ENCODE measurements around the gene GABRG3.

The GABRG3 gene

DNA sequence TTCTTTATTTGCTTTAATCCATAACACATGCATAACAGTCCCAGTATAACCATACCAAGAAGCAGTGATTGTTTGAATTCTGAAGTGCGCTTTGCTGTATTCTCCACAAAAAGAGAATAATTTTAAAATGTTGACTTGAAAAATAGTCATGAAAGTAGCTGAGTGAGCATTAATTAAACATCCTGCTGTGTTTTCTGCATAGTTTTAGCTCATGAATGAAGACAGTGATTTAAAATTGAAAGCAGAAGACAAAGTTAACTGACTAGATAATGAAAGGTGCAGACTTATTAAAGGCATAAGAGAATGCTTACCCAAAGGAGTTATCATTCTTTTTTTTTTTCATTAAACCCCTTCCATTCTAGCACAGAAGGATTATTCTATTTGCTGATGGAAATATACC lies 143.5 kb downstream of the GABRG3 start:
- DNase-seq, result no peak

DNA sequence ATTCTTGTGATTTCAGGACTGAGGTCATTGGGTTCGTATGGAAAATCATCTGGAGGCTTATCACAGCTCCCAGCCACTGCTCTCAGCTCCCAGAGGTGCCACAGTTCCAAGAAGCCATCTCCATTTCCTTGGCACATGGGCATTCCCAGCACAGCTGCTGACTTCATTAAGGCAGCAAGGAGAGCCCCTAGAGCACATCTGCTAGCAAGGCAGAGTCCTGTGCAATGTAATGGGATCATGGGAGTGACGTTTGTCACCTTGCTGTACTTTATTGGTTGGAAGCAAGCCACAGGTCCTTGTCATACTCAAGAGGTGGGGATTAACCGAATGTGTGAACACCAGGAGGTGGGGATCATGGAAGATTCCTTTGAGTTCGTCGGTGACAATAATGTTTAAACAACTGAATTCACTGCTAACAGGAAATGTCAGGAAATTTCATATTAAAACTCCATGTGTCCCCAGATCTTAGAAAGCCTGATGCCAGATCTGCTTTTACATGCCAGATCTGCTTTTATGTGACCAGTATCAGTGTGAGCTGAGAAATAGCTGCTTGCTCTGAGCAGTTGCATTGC lies 148.8 kb downstream of the GABRG3 start:
- no peak for DNase-seq

DNA sequence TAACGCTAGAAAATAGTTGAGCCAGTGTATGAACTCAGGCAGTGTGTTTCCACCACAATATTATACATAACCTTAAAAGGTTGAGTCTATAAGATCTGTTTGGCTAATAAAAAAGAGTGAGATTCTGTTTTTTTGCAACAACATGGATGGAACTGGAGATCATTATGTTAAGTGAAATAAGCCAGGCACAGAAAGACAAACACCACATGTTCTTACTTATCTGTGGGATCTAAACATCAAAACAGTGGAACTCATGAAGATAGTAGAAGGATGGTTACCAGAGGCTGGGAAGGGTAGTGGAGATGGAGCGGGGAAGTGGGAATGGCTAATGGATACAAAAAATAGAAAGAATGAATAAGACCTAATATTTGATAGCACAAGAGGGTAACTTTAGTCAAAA lies 150.7 kb downstream of the GABRG3 start:
- DNase-seq, result no peak

DNA sequence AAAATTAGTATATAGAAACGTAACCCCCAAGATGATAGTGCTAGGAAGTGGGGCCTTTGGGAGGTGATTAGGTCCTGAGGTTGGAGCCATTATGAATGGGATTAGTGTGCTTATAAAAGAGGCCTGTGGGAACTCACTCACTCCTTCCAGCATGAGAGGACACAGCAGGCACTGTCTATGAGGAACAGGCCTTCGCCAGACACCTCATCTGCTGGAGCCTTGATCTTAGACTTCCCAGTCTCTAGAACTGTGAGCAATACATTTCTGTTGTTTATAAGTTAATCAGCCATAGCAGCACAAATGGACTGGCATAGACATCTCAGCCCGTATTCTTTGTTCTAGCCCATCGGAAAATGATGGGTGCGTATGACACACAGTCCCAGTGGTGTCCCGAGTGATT lies 152.3 kb downstream of the GABRG3 start:
- DNase-seq, result no peak

DNA sequence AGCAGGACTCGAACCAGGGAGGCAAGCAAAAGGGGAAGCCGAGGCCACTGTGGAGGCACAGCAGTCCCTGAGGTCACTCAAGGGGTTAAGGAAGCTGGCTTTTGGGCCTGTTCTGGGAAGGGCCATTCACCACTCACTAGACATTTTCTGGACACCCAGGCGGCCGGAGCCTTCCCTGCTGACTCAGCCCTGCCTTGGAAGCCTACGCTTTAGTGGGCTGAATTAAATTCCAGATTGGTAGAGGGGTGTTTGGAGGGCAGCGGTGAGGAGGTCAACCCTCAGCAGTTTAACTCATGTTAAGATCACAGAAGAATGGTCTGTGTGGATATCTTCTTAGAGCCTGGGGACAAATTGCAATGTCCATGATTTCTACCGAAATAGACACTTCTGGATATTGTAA lies 152.8 kb downstream of the GABRG3 start:
- no peak for DNase-seq

DNA sequence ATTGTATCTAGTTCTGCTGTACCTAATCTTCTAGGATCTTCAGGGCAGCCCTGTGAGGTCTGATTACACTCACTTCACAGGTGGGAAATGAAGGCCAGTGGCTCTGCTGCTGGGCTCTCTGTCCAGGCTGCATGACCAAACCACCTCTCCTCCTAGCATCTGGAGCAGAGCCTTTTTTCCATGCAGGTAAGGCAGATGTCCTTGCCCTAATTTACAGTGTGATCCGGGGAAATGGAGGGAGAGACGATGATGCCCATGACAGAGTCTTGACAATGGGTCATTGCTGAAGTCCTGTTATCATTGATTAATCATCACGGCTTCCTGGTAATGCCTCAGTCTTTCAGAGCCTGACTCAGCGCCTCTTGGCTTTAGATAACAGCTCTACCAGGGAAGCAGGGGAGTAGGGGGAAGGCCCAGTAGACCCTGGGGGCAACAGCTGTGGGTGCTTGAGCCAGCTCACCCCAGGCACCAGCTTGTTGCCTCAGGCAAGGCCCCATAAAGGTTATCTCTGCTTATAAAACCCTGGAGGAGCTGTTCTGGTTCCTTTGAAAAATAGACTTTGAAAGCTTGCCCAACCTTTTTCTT lies 153.4 kb downstream of the GABRG3 start:
- no peak for DNase-seq

DNA sequence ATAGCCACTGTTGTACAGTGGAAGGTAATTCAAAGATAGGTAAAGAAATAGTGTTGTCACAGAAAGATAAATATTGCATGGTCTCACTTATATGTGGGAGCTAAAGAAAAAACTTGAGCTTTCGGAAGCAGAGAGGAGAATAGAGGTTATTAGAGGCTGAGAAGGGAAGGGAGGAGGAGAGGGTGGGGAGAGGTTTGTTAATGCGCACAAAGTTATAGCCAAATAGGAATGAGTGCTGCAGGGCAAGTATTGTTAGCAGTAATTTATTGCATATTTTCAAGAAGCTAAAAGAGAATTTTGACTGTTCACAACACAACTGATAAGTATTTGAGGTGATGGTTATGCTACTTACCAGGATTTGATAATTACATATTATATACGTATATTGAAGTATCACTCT lies 154.2 kb downstream of the GABRG3 start:
- DNase-seq, result no peak

DNA sequence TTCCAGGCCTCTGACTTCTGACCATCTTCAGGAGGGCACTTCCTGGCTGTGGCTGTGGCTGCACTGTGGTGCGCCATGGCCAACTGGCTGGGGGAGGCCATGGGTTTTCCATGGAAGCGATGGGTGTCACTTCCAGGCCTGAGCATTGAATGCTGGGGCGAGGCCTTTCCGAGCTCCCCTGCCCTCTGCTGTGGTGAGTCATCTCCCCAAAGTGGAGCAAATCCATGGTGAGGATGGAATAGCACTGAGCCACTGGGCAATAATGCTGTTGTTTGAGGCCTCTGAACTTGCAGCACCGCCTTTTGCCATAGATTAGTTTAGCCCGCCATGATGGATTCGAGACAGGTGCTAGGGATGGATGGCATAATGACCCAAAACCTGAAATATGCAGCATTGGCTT lies 155.5 kb downstream of the GABRG3 start:
- DNase-seq, result no peak

DNA sequence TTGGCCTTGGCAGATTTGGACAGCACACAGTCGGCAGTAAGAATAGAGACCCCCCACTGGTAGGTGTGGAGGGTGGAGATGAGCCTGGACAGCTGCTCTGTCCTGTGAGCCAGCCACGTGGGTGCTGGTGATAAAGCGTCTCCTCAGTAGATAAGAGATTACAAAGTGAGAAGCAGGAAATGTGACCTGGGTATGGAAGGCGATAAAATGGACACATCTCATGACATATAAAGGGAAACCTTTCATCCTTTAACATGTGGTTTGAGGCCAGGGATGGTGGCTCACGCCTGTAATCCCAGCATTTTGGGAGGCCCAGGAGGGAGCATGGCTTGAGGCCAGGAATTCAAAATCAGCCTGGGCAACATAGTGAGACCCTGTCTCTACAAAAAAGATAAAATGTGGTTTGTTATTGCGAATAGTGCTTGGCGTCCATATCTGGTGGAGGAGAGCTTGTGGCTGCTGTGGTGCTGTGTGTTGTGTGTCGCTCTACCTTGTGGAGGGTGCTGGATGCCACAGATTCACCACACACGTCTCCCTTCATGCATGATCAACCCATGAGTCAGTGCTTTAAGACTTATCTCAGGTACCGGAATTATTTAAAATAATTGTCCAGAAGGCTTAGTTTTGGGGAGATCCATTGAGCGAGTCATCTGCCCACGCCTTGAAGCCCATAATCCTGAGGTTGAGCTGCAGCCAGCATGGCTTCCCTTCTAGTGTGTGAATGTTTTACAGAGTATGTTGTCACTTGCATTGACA lies 157.0 kb downstream of the GABRG3 start:
- DNase-seq, result no peak

DNA sequence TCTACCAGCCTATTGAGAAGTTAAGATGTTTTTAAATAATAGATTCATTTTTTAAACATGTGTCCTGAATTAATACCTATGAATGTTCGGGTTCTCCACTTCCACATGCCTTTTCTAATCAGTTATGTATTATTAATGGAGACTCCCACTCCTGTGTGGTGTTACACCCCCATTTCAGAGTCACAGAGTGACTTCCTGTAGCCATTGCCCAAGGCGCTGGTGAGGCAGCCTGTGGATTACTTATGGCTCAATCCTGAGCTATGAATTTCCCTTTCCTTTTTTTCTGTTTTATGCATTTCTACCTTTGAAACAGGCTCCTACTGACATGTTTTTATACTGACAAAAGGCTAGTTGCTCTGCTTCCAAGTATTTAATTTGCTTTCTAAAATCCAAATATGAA lies 162.3 kb downstream of the GABRG3 start:
- DNase-seq, result no peak

DNA sequence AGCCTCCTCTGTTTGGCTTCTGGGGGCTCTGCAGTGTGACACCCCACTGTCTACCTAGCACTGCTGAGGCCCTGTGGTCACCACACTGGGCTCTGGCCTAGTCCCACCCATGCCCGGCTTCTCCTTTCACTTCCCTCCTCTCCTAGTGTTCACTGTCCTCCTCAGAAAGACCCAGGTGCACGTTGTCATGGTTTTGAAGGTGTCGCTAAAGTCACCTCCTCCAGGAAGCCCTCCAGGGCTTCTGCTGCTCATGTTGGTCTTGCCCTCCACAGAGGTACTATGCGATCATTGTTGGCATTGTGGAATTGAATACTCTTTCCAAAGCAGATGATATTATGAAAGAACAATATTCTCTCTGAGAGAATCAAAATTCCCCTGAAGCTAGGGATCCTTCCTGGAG lies 163.5 kb downstream of the GABRG3 start:
- DNase-seq, result no peak

DNA sequence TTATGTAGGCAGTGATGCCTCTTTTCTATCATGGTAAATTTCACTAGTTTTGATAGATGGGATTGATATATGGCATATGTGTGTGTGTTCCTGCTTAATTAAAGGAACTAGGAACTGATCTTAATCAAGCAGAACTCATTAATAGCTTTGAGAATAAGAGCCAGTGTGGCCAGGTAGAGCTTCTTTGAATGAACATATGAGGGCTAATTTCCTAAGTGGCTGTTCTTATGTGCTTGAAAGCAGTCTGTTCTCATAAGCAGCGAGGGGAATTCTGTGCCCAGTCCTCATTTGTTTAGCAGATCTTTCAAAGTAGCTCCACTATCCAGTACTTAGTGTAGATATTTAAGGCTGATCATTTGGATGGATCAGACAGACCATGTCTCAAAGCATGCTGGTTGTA lies 164.2 kb downstream of the GABRG3 start:
- DNase-seq, result no peak

DNA sequence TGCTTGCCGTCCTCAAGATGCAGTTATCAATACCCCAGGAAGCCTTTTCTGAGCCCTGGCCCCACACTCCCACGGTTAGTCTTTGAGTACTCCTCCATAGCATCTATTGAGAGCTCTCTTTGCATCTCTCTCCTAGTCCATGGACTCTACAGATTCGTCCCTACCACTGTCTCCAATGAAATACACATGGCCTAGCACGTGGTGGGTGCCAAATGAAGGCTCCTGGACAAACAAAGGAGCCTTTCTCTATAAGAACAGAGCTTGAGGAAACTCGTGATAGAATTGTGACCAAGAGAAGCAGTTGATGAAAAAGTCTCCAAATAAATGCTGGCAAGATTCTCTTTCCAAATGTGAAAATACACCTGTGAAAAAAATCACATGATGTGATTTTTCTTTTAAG lies 166.1 kb downstream of the GABRG3 start:
- DNase-seq, result no peak

DNA sequence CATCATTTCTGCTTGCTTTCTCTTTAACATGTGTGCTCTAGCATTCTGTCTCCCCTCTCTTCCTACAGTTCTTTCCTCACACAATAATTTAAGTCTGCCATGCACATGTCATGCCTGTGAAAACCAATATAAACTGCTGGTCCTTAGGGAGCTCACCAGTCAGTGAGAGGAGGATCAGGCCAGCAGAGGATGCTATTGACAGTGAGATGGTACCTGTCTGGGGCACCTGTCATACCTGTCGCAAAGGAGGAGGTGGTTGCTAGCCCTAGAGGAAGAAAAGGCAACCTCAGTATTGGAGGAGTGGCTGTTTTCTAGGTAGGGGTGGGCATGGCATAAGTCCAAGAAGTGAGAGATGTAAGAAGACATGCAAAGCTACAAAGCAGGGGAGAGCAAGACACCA lies 194.6 kb downstream of the GABRG3 start:
- DNase-seq, result no peak

DNA sequence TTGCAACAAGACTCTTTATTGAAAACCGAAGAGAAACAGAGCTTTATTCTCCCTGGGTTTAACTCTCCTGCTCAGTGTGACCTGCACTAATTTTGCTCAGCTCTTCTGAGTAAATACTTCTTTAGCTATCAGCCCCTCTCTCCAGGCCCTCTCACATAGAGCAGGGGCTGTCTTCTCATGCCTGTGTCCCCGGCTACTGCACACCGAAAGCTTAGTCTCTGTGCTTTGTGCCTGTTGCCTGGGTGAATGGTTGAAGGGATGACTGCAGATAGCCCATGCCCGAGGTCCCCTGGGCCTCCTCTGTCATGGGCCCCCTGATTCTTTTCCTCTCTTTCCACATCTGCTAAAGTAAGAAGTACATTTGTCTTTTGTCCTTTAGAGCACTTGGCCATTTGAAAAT lies 195.9 kb downstream of the GABRG3 start:
- DNase-seq, result no peak

DNA sequence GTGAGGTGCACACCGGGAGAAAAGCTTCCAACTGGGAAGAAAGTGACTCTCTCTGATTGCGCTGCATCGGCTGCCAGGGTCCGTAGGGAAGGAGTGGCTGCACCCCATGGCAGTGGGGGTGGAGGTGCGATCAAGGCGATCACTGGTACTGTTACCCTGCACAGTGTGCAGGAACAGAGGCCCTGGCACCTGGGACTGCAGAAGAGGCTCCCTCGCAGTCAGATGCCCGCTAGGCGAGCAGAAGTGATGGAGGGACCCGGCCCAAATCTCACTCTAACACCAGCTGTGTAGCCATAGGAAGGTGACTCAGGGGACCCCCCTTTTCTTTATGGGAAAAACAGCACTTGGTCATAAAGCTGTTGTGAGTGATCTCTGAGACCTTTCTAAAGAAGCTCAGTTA lies 196.8 kb downstream of the GABRG3 start:
- DNase-seq, result no peak

DNA sequence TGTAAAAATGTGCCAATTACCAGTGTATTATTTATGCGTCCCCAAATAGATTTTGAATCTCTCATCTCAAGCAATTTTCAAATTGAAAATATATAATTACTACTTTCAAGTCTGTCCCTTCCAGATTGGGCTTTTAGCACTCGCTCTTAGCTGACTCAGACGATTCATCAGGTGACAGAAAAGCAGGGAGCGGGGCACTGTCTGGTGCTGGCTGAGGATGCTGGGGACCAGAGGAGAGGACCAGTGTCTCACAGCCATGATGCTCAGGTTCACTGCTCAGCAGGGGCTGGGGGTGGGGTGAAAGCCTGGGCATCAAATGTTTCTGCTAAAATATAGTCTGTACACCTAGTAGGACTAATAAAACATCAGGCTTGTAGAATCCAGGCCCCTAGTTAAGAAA lies 199.9 kb downstream of the GABRG3 start:
- no peak for DNase-seq

DNA sequence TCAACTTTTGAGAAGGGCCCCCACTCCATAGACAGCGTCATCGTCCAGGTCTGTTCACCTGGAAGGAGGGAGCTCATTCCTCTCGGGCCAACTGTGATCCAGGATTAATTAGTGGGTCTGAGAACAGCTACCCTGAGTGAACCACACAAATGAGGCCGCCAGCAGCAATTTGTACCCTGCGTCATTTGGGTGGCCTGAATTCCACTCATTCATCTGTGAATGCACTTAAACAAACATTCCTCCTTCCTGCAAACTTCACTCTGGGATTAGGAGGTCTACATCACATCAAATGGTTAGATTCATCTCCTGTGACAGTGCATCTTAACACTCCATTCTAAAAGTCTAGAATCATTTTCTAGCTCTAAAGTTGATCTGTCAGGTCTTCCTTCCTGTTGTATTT lies 201.8 kb downstream of the GABRG3 start:
- DNase-seq, result no peak

DNA sequence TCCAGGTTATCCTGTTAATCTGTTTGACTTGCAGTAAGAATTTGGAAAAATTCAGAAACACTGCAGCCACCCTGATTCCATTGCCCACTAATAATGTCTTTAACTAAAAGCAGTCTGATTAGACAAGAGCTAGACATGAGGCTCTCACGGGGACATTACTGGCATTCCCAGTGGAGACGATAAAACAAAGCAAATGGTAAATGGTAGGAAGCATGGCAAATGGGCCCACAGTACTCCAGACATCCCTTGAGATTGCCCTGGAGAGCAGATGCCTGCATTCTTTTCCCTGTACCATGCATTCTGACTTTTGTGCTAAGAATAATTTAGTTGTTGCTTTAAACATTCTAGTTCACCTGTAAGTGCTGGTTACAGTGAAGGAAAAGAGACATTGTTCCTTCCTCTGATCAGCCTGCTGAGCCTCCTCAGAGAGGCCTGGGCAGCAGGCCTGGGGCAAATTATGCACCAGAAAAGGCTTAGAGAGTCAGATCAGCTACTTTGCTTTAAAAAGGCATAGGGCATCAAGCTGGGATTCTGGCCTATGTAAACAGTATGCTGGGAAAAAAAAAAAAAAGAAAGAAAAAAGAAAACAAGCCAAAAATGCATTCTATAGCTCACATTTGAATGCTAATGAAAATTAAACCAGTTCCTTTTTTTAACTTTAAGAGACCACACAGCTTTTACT lies 204.6 kb downstream of the GABRG3 start:
- no peak for DNase-seq

DNA sequence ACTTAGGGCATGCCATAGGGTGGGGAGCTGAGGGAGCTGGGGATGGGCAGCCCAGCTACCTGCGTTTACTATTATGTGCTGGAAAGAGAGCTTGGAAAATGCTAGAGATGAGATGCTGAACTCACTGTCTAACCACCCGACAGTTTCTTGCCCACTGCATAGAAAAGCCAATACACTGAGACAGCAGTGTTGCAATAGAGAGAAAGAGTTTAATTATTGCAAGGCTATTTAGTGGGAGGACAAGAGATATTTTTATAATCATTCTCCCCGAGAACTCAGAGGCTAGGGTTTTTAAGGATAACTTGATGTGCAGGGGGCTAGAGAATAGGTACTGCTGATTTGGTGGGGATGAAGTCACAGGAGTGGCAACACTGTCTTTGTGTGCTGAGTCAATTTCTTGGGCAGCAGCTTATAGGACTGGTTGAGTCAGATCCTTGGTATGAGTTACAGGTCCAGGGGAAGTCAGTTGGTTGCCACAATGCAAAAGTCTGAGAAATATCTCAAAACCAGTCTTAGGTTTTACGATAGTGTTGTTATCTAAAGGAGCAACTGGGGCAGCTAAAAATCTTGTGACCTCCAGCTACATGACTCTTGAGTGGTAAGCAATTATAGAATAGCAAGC lies 205.9 kb downstream of the GABRG3 start:
- no peak for DNase-seq

DNA sequence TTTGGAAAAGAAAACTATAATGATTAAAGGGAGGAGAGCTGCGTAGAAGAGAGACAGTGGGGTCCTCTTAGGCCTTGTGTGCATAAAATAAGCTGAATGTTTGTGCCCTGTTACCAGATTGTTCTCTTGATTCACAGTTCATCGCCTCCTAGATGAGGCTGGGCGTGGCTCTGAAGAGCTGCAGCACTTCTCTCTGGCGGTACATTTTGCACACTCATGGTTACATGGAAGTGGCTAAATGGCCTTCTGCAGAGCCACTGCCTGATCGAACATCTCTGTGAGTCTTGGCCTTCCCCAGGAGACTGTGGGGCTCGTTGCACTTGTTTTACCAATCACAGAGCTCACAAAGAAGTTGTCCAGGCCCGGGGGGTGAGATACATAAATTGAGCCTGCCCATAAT lies 208.8 kb downstream of the GABRG3 start:
- DNase-seq, result no peak

DNA sequence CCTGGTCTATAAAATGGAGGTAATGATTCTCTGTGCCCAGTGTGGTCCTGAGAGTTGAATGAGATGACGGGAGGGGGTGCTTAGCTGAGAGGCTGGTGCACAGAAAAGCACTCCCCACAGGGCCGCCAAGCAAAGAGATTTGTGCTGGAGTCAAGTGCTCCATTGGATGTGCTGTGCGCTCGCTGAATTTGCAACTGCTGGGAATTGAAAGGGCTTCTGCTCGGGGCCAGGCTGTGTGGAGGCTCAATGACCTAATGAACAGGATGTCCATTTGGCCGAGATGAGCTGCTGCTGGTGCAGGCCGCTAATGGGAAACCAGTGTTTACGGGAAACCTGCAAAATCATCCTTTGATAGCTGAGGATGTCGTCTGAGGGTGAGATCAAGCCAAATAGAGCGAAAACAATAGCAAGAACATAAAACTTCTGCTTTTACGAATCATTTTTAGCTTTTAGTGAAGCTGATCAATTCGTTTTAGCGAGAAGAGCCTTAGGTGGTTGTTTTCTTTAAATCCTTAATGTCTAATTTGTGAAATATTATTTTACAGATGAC lies 211.7 kb downstream of the GABRG3 start:
- no peak for DNase-seq

DNA sequence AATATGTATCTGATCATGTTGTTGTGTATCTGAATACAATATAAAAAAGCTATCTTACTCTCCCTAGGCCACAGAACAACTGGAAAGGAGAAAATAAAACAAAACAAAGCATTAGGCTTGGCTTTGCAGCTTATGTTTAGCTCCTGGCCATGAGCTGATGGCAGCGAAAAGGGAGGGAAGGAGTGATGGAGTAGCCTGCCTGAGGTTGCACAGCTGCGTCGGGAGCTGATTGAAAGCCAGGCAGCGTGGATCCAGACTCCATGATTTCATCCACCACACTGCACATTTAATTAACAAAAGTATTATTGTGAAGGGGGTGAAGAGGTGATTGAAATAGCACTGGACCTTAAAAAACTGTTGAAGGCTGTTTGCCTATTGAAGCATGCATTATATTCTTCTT lies 212.2 kb downstream of the GABRG3 start:
- no peak for DNase-seq

Measured in stimulated activated CD4-positive, alpha-beta T cell treated with anti-CD3 and anti-CD28 coated beads, Interleukin-1b, Interleukin-23, amount 100 ng/mL, for 48 hours (primary cell).